Tibial nerve (tissue), 4 donors: Measurements from ENCODE around the gene MAGEA8. TPM values are rescaled to one million over a fixed set of nuclear protein-coding genes. Genes with fewer than 3 reads are reported as not detected.

ENCODE experiments used
- DNase-seq, 2 donors: peaks; one replicate each; pipeline ENCODE4 v3.0.0-alpha.2; 2019; ENCODE audit warnings: low spot score in 2 of 2
- H3K27ac ChIP-seq, 4 donors: fragments of 200-600 bp; sonication (generic) in 3 of 4; one replicate each; pipeline ENCODE4 v1.5.1; 2017 to 2019; ENCODE audit warnings: mild to moderate bottlenecking in 1 of 4
- H3K27me3 ChIP-seq, 2 donors: fragments of 200-600 bp; sonication (generic) in 1 of 2; one replicate each; pipeline versions ENCODE4 v1.5.1 to v1.6.0; 2017 to 2019
- H3K36me3 ChIP-seq, 3 donors: fragments of 200-600 bp; sonication (generic); one replicate each; pipeline ENCODE4 v1.5.1; 2018 to 2019
- H3K4me1 ChIP-seq, 4 donors: fragments of 200-600 bp; sonication (generic) in 3 of 4; one replicate each; pipeline ENCODE4 v1.5.1; 2017 to 2019
- H3K4me3 ChIP-seq, 4 donors: fragments of 200-600 bp; sonication (generic) in 3 of 4; one replicate each; pipeline ENCODE4 v1.5.1; 2017 to 2019; ENCODE audit warnings: mild to moderate bottlenecking in 1 of 4, moderate library complexity in 1 of 4
- H3K9me3 ChIP-seq, 4 donors: fragments of 200-600 bp; sonication (generic) in 3 of 4; one replicate each; pipeline ENCODE4 v1.5.1; 2017 to 2019
- CTCF ChIP-seq, 5 experiments: fragments of 200-600 bp in 3 of 5; fragments of 450-650 bp in 2 of 5; sonication (generic) in 3 of 5; IDR thresholded peaks; one replicate each; pipeline ENCODE4 v1.5.1; 2016 to 2019; ENCODE audit warnings: antibody characterized with exemption in 5 of 5, mild to moderate bottlenecking in 3 of 5, moderate library complexity in 2 of 5
- EP300 ChIP-seq, 2 donors: sonication (generic); formaldehyde crosslinking; IDR thresholded peaks; one replicate each; pipeline ENCODE4 v1.6.1; 2017; ENCODE audit warnings: antibody characterized with exemption in 2 of 2, mild to moderate bottlenecking in 1 of 2
- POLR2A ChIP-seq, 2 donors: fragments of 450-650 bp; IDR thresholded peaks; one replicate each; pipeline ENCODE4 v1.6.1; 2017; ENCODE audit warnings: antibody characterized with exemption in 2 of 2, mild to moderate bottlenecking in 2 of 2, moderate library complexity in 2 of 2
- WGBS, 2 donors: methylation state at CpG; one replicate each; pipeline ENCODE4 v1.1.5; 2018; 5-methylcytosine and 5-hydroxymethylcytosine counted together
- total RNA-seq, 4 donors: library from RNA; depleted of rRNA; stranded (reverse); fragments of >200 nt; gene quantifications; one replicate each; pipeline ENCODE4 v1.1.0, GENCODE V29; 2016

The MAGEA8 gene
- total RNA-seq, 4 donors from 2014 or later: not detected

GRCh38 chrX:149898554-149898953 is 17.6 kb downstream of the MAGEA8 start:
- 55 to 92% methylated on average over 1 of the region's 1 CpG for WGBS, 2 donors
- H3K4me1 ChIP-seq: no peaks in the 10 kb centered on the region
- no peak for DNase-seq
- no peaks in the 10 kb centered on the region for H3K36me3 ChIP-seq
- H3K27ac ChIP-seq: no peak overlapping the region
- H3K4me3 ChIP-seq: no peak overlapping the region
- H3K27me3 ChIP-seq: no peaks in the 10 kb centered on the region
- TF ChIP-seq CTCF (IDR thresholded peaks at IDR 0.05) (no peak), EP300 (IDR thresholded peaks at IDR 0.05) (no peak), POLR2A (IDR thresholded peaks at IDR 0.05) (no peak)
- H3K9me3 ChIP-seq: no peaks in the 10 kb centered on the region

- no peaks in the 10 kb centered on the region for H3K9me3 ChIP-seq
- TF ChIP-seq EP300 (IDR thresholded peaks at IDR 0.05) (no peak), CTCF (IDR thresholded peaks at IDR 0.05) (no peak), POLR2A (IDR thresholded peaks at IDR 0.05) (no peak)
- WGBS, 2 donors: 18 to 49% methylated on average over 6 of the region's 6 CpGs
- H3K4me3 ChIP-seq: no peak overlapping the region
- no peak overlapping the region for H3K27ac ChIP-seq
- no peaks in the 10 kb centered on the region for H3K27me3 ChIP-seq
- no peaks in the 10 kb centered on the region for H3K36me3 ChIP-seq
- DNase-seq: no peak
- H3K4me1 ChIP-seq: no peaks in the 10 kb centered on the region
These were observed 23.1 kb downstream of the MAGEA8 start for GRCh38 chrX:149903889-149904748.

- WGBS, 2 donors: 85 to 91% methylated on average over 3 of the region's 3 CpGs
- Histone ChIP-seq H3K4me1 (no peaks in the 10 kb centered on the region), H3K9me3 (peaks cover 0 to 2% (median 0%) of the 10 kb centered on the region in 4 donors), H3K27ac (no peak overlapping the region), H3K36me3 (no peaks in the 10 kb centered on the region), H3K27me3 (no peaks in the 10 kb centered on the region), H3K4me3 (no peak overlapping the region)
- no peak for DNase-seq
- TF ChIP-seq POLR2A (IDR thresholded peaks at IDR 0.05) (no peak), EP300 (IDR thresholded peaks at IDR 0.05) (no peak), CTCF (IDR thresholded peaks at IDR 0.05) (no peak)
These were observed 27.3 kb downstream of the MAGEA8 start for GRCh38 chrX:149908308-149908707.

- Histone ChIP-seq H3K27me3 (no peaks in the 10 kb centered on the region), H3K9me3 (peaks cover 0 to 2% (median 0%) of the 10 kb centered on the region in 4 donors), H3K27ac (no peak overlapping the region), H3K36me3 (no peaks in the 10 kb centered on the region), H3K4me3 (no peak overlapping the region), H3K4me1 (no peaks in the 10 kb centered on the region)
- TF ChIP-seq CTCF (IDR thresholded peaks at IDR 0.05): no peak
- no peak for TF ChIP-seq EP300 (IDR thresholded peaks at IDR 0.05)
- no peak for TF ChIP-seq POLR2A (IDR thresholded peaks at IDR 0.05)
- no peak for DNase-seq
These were observed 27.7 kb downstream of the MAGEA8 start for GRCh38 chrX:149908727-149909126.

GRCh38 chrX:149909324-149910177 is 28.6 kb downstream of the MAGEA8 start:
- H3K4me1 ChIP-seq: no peaks in the 10 kb centered on the region
- H3K4me3 ChIP-seq: no peak overlapping the region
- TF ChIP-seq CTCF (IDR thresholded peaks at IDR 0.05): no peak
- no peak for TF ChIP-seq EP300 (IDR thresholded peaks at IDR 0.05)
- DNase-seq: no peak
- peaks cover 0 to 2% (median 0%) of the 10 kb centered on the region in 4 donors for H3K9me3 ChIP-seq
- H3K36me3 ChIP-seq: no peaks in the 10 kb centered on the region
- no peaks in the 10 kb centered on the region for H3K27me3 ChIP-seq
- WGBS, 2 donors: 70 to 100% methylated on average over 2 to 4 of the region's 4 CpGs
- H3K27ac ChIP-seq: no peak overlapping the region
